Hematopoietic multipotent progenitor cell treated with erythropoietin and hydrocortisone succinate and interleukin-3 and kit ligand, for 8 days (in vitro differentiated cells): Measurements from ENCODE around the gene DEFB108B.
A peak's percentile ranks its signal among the peaks of the same experiment; 100 is the strongest.
"Not testable (repeated sequence)": the region's sequence is repeated elsewhere in the genome, so short reads cannot be mapped to it uniquely, and the experiment has no call there.

Experiments
- DNase-seq: peaks from one replicate; pipeline ENCODE4 v3.0.0-alpha.2; 2015

DEFB108B gene

GRCh38 chr11:71821539-71821938 lies 11.5 kb upstream of the DEFB108B start:
- DNase-seq: not testable (repeated sequence)

- not testable (repeated sequence) for DNase-seq
Observed at GRCh38 chr11:71829247-71829646, 3.8 kb upstream of the DEFB108B start.

GRCh38 chr11:71829686-71830085 lies 3.3 kb upstream of the DEFB108B start:
- DNase-seq: not testable (repeated sequence)

GRCh38 chr11:71842720-71843119 lies 9.7 kb downstream of the DEFB108B start:
- DNase-seq: not testable (repeated sequence)

GRCh38 chr11:71843355-71843754 lies 10.4 kb downstream of the DEFB108B start:
- not testable (repeated sequence) for DNase-seq

GRCh38 chr11:71843858-71844257 lies 10.9 kb downstream of the DEFB108B start:
- no peak for DNase-seq

GRCh38 chr11:71853895-71854294 lies 20.9 kb downstream of the DEFB108B start:
- not testable (repeated sequence) for DNase-seq

- peak; percentile 6 for DNase-seq
Observed at GRCh38 chr11:71855880-71856279, 22.9 kb downstream of the DEFB108B start.

- peak; percentile 6 for DNase-seq
Observed at GRCh38 chr11:71860835-71861234, 27.8 kb downstream of the DEFB108B start.

- peak; percentile 77 for DNase-seq
Observed at GRCh38 chr11:71863978-71864627, 31.1 kb downstream of the DEFB108B start.

- DNase-seq: not testable (repeated sequence)
Observed at GRCh38 chr11:71867209-71867608, 34.2 kb downstream of the DEFB108B start.

- DNase-seq: not testable (repeated sequence)
Observed at GRCh38 chr11:71869931-71870330, 36.9 kb downstream of the DEFB108B start.

GRCh38 chr11:71870661-71871060 lies 37.7 kb downstream of the DEFB108B start:
- DNase-seq: not testable (repeated sequence)

- not testable (repeated sequence) for DNase-seq
Observed at GRCh38 chr11:71876262-71876661, 43.3 kb downstream of the DEFB108B start.

GRCh38 chr11:71878059-71878458 lies 45.1 kb downstream of the DEFB108B start, which contains the start of gene DEFB131B:
DEFB131B (plus strand) TSS chr11:71878453; CDS start chr11:71878453, 0 bp downstream.
- DNase-seq: not testable (repeated sequence)

GRCh38 chr11:71885806-71886205 lies 52.8 kb downstream of the DEFB108B start:
- not testable (repeated sequence) for DNase-seq
